ENCODE results near the gene GALR1. TPM values are rescaled to one million over a fixed set of nuclear protein-coding genes. Genes with fewer than 3 reads are reported as not detected.
"Not testable (repeated sequence)": the region's sequence is repeated elsewhere in the genome, so short reads cannot be mapped to it uniquely, and the experiment has no call there.

GALR1 gene
- total RNA-seq, 1 donor from 2014 or later, result not detected

- H3K4me3 Mint-ChIP-seq (ENCODE audit: unreplicated experiment), result no peak overlapping the region
- H3K4me1 Mint-ChIP-seq (ENCODE audit: unreplicated experiment), result no peaks in the 10 kb centered on the region
- DNase-seq (ENCODE audit: extremely low spot score, unreplicated experiment), result no peak
- H3K27ac Mint-ChIP-seq (ENCODE audit: unreplicated experiment), result no peak overlapping the region
- peaks cover 44% of the 10 kb centered on the region for H3K27me3 Mint-ChIP-seq (ENCODE audit: unreplicated experiment)
- H3K36me3 Mint-ChIP-seq (ENCODE audit: unreplicated experiment), result no peaks in the 10 kb centered on the region
- TF ChIP-seq CTCF (IDR thresholded peaks at IDR 0.05), result no peak
- H3K9me3 Mint-ChIP-seq (ENCODE audit: unreplicated experiment), result no peaks in the 10 kb centered on the region
Observed at GRCh38 chr18:77223221-77223639, 26.4 kb upstream of the GALR1 start.

GRCh38 chr18:77223653-77224052 is 26.0 kb upstream of the GALR1 start:
- Mint-ChIP-seq H3K36me3 (ENCODE audit: unreplicated experiment) (no peaks in the 10 kb centered on the region), H3K27ac (ENCODE audit: unreplicated experiment) (no peak overlapping the region), H3K27me3 (ENCODE audit: unreplicated experiment) (peaks cover 47% of the 10 kb centered on the region), H3K4me1 (ENCODE audit: unreplicated experiment) (no peaks in the 10 kb centered on the region), H3K4me3 (ENCODE audit: unreplicated experiment) (no peak overlapping the region), H3K9me3 (ENCODE audit: unreplicated experiment) (no peaks in the 10 kb centered on the region)
- DNase-seq (ENCODE audit: extremely low spot score, unreplicated experiment), result no peak
- no peak for TF ChIP-seq CTCF (IDR thresholded peaks at IDR 0.05)

- Mint-ChIP-seq H3K9me3 (ENCODE audit: unreplicated experiment) (peaks cover 1% of the 10 kb centered on the region), H3K27me3 (ENCODE audit: unreplicated experiment) (peaks cover 57% of the 10 kb centered on the region), H3K36me3 (ENCODE audit: unreplicated experiment) (no peaks in the 10 kb centered on the region), H3K4me3 (ENCODE audit: unreplicated experiment) (no peak overlapping the region), H3K4me1 (ENCODE audit: unreplicated experiment) (no peaks in the 10 kb centered on the region), H3K27ac (ENCODE audit: unreplicated experiment) (no peak overlapping the region)
- no peak for TF ChIP-seq CTCF (IDR thresholded peaks at IDR 0.05)
- DNase-seq (ENCODE audit: extremely low spot score, unreplicated experiment), result no peak
Observed at GRCh38 chr18:77230645-77231044, 19.0 kb upstream of the GALR1 start.

- TF ChIP-seq CTCF (IDR thresholded peaks at IDR 0.05), result no peak
- no peak overlapping the region for H3K27ac Mint-ChIP-seq (ENCODE audit: unreplicated experiment)
- DNase-seq (ENCODE audit: extremely low spot score, unreplicated experiment), result no peak
- peaks cover 27% of the 10 kb centered on the region for H3K27me3 Mint-ChIP-seq (ENCODE audit: unreplicated experiment)
- H3K36me3 Mint-ChIP-seq (ENCODE audit: unreplicated experiment), result no peaks in the 10 kb centered on the region
- no peaks in the 10 kb centered on the region for H3K4me1 Mint-ChIP-seq (ENCODE audit: unreplicated experiment)
- H3K4me3 Mint-ChIP-seq (ENCODE audit: unreplicated experiment), result no peak overlapping the region
- H3K9me3 Mint-ChIP-seq (ENCODE audit: unreplicated experiment), result peaks cover 26% of the 10 kb centered on the region
Observed at GRCh38 chr18:77234504-77235365, 14.9 kb upstream of the GALR1 start.

- H3K27me3 Mint-ChIP-seq (ENCODE audit: unreplicated experiment); H3K36me3 Mint-ChIP-seq (ENCODE audit: unreplicated experiment); H3K27ac Mint-ChIP-seq (ENCODE audit: unreplicated experiment); H3K4me1 Mint-ChIP-seq (ENCODE audit: unreplicated experiment); H3K4me3 Mint-ChIP-seq (ENCODE audit: unreplicated experiment); DNase-seq (ENCODE audit: extremely low spot score, unreplicated experiment): not testable (repeated sequence)
- peaks cover 36% of the 10 kb centered on the region for H3K9me3 Mint-ChIP-seq (ENCODE audit: unreplicated experiment)
Observed at GRCh38 chr18:77239285-77239684, 10.4 kb upstream of the GALR1 start.

All from osteocyte (in vitro differentiated cells).